GM19372 (cell line): ENCODE results near the gene CAMK2A.

Source experiments
- ATAC-seq: cut with Tn5 transposase; IDR thresholded peaks from one replicate; pipeline ENCODE4 v1.9.1; 2021; ENCODE audit warnings: mild to moderate bottlenecking, low read depth, moderate library complexity; ENCODE audit not compliant: unreplicated experiment

CAMK2A gene

GRCh38 chr5:150219142-150219541, 70.4 kb downstream of the CAMK2A start:
- no peak for ATAC-seq

- ATAC-seq, result no peak
These were observed 70.9 kb downstream of the CAMK2A start for GRCh38 chr5:150218693-150219035.

GRCh38 chr5:150217873-150218692, 71.5 kb downstream of the CAMK2A start:
- peak; percentile 91 for ATAC-seq

GRCh38 chr5:150217038-150217437, 72.5 kb downstream of the CAMK2A start:
- no peak for ATAC-seq

- ATAC-seq, result no peak
These were observed 73.3 kb downstream of the CAMK2A start for GRCh38 chr5:150215979-150216944.

GRCh38 chr5:150214289-150214688, 75.3 kb downstream of the CAMK2A start:
- no peak for ATAC-seq

- no peak for ATAC-seq
These were observed 76.0 kb downstream of the CAMK2A start for GRCh38 chr5:150213530-150213929.

- no peak for ATAC-seq
These were observed 78.2 kb downstream of the CAMK2A start for GRCh38 chr5:150211156-150212030.

- no peak for ATAC-seq
These were observed 78.9 kb downstream of the CAMK2A start for GRCh38 chr5:150210644-150211043.

- ATAC-seq, result no peak
These were observed 80.4 kb downstream of the CAMK2A start for GRCh38 chr5:150209099-150209635.

- ATAC-seq, result no peak
These were observed 81.1 kb downstream of the CAMK2A start for GRCh38 chr5:150208187-150209098.

- no peak for ATAC-seq
These were observed 82.8 kb downstream of the CAMK2A start for GRCh38 chr5:150206779-150207115.

GRCh38 chr5:150206098-150206778, 83.3 kb downstream of the CAMK2A start:
- no peak for ATAC-seq

- ATAC-seq, result no peak
These were observed 85.0 kb downstream of the CAMK2A start for GRCh38 chr5:150204590-150204960.

- no peak for ATAC-seq
These were observed 85.6 kb downstream of the CAMK2A start for GRCh38 chr5:150203832-150204589.

GRCh38 chr5:150202501-150202900, 87.1 kb downstream of the CAMK2A start:
- no peak for ATAC-seq

- no peak for ATAC-seq
These were observed 92.1 kb downstream of the CAMK2A start for GRCh38 chr5:150197476-150197875.

- ATAC-seq, result no peak
These were observed 92.6 kb downstream of the CAMK2A start for GRCh38 chr5:150196986-150197385.
